Activated gamma-delta T cell treated with anti-CD3 and anti-CD28 coated beads, Interleukin-2, amount 50 U/mL, for 16 hours (primary cell): Measurements from ENCODE around the gene RNH1.
"Not testable (repeated sequence)": the region's sequence is repeated elsewhere in the genome, so short reads cannot be mapped to it uniquely, and the experiment has no call there.

Source experiments
- DNase-seq: peaks from one replicate; pipeline ENCODE4 v3.0.0-alpha.2; 2020; ENCODE audit warnings: low read depth

The RNH1 gene

DNA sequence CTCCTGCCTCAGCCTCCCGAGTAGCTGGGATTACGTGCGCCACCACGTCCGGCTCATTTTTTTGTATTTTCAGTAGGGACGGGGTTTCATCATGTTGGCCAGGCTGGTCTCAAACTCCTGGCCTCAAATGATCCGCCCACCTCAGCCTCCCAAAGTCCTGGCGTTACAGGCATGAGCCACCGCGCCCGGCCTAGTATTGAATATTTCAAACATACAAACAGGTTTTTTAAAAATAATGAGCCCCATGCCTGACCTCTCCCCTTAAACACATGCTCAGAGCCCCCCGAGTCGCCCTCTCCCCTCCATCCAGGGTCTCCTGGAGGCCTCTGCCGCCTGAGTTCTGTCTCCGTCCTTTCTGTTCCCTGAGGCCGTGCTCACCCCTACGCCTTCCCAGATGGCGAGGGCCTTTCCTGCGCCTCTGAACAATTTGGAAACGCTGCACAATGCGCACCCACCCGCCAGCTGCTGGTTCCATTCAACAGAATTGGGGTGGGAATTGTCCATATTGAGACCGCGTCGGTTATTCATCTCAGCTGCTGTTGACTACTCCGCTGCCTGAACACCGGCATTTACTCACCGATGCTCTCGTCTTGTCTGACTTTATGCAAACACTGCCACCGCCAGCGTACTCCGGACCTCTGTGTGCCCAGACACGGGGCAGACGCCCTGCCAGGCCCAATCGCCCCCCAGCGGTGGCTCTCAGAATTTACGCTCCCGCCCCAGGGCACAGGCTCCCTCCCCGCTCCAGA, 13.6 kb upstream of the RNH1 start:
- DNase-seq, result no peak

DNA sequence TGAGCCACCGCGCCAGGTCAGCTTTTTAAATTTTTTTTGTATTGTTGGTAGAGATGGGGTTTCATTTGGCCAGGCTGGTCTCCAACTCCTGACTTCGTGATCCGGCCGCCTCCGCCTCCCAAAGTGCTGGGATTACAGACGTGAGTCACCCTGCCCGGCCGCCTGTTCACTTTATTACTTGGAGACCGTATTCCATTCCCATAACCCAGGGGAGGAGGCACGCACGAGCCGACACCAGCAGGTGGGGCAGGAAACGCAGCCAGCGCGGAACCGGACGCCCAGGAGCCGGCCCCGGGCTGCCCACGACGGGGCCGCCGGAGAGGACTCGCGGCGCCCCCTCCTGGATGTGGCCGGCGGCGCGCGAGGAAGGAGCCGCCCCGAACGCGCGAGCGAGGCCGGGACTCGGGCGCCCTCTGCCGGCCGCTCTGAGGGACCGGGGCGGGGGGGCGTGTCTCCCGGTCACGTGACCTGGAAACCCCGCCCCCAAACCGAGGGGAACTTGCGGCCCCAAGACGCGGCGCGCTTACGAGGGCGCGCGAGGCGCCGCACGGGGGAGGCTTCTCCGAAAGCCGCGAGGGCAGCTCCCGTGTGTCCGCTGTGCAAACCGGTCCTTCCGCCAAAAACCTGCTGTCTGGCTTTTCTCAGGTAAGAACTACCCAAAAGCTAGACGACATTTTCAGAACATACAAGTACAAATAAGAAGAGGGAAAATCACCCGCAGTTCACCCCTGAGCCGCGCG, 11.6 kb upstream of the RNH1 start:
- DNase-seq, result peak; percentile 85

DNA sequence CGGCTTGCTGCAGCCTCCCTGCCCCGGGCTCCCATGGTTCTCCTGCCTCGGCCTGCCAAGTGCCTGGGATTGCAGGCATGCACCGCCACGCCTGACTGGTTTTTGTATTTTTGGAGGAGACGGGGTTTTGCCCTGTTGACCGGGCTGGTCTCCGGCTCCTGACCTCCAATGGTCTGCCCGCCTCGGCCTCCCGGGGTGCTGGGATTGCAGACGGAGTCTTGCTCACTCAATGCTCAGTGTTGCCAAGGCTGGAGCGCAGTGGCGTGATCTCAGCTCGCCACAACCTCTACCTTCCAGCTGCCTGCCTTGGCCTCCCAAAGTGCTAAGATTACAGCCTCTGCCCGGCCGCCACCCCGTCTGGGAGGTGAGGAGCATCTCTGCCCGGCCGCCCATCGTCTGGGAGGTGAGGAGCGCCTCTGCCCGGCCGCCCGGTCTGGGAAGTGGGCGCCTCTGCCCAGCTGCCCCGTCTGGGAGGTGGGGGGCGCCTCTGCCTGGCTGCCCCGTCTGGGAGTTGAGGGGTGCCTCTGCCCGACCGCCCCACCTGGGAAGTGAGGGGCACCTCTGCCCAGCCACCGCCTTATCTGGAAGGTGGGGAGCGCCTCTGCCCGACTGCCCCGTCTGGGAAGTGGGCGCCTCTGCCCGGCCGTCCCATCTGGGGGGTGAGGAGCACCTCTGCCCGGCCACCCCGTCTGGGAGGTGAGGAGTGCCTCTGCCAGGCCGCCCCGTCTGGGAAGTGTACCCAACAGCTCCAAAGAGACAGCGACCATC, 10.1 kb upstream of the RNH1 start:
- not testable (repeated sequence) for DNase-seq

DNA sequence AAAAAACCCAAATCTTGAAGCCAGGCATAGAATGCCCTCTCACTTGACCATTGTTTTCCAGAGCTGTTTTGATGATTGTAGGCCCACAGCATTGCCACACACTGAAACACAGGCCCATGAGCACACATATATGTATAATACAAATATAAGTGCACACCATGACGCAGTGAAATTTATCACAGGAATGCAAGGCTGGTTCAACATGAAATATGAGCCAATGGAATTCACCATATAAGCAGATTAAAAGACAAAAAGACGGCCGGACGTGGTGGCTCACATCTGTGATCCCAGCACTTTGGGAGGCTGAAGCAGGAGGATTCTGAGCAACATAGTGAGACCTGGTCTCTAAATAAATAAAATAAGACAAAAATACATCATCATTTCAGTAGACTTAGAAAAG, 9.4 kb upstream of the RNH1 start:
- DNase-seq, result no peak

DNA sequence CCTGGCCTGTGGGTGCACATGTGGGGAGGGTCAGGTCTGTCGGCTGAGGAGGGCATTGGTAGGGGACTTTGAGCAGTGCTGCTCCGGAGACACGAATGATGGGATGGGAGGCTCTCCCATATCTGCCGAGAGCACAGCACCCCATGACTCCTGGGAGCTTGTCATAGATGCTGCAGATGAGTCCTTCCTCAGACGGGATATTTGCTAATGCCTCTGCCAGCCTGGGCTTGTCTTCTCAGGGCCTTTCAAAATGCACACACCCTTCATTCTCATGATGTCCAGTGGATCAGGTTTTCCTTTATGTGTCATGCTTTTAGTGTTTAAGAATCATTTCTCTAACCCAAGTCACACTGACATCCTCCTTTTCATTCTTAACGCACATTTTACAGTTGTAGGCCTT, 8.1 kb upstream of the RNH1 start:
- no peak for DNase-seq

DNA sequence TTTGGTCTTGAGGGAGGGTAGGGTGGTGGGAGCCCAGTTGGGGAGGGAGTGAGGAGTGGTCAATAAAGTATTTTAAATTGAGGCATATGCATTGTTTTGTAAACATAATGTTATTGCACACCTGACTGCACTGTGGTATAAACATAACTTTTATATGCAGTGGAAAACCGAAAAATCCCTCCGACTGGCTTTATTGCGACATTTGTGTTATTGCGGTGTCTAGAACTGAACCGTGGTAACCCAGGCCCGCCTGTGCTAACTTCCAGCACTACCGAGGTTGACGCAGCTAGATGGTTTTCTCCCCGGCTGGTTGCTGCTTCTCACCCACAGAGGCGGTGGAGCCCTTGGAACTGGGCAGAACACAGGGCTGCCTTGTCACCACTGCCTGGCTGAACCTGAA, 7.6 kb upstream of the RNH1 start:
- no peak for DNase-seq

DNA sequence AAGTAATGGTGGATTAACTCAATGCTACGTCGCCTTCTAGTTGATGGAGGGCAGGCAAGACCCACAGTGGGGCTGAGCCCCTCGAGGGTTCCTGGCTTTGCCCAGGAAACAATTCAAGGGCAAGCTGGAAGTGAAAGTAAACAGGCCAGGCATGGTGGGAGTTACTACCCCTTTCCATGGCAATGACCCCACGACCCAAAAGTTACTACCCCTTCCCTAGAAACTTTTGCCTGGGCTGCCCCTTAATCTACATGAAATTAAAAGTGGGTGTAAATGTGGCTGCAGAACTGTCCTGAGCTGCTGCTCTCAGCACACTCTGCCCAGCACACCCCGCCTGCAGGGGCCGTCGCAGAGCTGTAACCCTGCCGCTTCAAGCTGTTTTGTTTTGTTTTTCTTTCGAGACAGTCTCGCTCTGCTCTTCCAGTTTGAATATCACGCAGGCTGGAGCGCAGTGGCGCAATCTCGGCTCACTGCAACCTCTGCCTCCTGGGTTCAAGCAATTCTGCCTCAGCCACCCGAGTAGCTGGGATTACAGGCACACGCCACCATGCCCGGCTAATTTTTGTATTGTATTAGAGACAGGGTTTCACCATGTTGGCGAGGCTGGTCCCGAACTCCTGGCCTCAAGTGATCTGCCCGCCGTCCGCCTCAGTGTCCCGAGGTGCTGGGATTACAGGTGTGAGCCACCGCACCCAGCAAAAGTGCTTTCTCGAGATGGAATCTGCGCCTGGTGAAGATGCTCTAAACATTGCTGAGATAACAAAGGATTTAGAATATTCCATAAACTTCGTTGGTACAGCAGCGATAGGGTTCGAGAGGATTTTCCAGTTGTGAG, 5.9 kb upstream of the RNH1 start:
- no peak for DNase-seq

DNA sequence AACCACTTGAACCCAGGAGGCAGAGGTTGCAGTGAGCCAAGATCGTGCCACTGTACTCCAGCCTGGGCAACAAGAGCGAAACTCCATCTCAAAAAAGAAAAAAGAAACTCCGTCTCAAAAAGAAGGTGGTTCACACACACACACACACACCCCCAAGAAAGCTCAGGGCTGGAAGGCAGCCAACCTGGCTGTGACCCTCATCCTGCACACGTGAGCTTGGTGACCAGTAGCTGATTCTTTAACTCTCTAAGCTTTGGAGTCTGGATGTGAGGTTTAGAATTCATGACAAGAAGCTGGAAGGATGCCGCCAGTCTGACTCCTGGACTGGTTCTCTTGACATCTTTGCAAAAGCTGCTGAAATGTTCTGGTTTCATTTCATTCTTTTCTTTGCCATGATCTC, 1.9 kb upstream of the RNH1 start:
- DNase-seq, result no peak

DNA sequence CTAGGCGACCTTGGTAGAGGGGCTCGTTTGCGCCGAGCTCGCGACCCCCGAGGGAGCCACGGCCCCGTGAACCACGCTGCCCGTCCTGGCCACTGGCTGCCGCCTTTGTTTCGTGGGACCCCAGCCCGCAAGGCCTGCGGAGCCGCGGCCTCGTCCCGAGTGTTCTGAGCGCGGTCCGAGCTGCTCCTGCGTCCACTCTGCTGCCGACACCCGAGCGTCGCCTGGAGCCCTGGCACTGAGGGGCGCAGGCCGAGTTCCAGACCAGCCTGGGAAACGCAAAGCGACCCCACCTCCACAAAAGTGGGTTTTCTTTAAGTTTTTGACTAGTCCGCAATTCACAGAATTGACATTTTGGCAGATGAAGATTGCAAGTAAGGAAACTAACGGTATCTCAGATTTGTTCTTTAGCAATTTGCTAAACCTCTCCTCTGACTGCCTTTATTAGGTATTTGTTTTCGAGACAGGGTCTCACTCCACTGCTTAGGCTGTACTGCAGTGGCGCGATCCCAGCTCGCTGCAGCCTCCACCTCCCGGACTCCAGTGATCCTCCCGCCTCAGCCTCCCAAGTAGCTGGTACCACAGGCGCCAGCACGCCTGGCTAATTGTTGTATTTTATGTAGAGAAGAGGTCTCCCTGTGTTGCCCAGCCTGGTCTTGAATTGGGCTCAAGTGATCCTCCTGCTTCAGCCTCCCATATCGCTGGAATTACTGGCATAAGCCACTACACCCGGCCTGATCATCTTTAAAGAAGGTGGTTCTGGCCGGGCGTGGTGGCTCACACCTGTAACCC, 879 bp upstream of the RNH1 start:
- no peak for DNase-seq

DNA sequence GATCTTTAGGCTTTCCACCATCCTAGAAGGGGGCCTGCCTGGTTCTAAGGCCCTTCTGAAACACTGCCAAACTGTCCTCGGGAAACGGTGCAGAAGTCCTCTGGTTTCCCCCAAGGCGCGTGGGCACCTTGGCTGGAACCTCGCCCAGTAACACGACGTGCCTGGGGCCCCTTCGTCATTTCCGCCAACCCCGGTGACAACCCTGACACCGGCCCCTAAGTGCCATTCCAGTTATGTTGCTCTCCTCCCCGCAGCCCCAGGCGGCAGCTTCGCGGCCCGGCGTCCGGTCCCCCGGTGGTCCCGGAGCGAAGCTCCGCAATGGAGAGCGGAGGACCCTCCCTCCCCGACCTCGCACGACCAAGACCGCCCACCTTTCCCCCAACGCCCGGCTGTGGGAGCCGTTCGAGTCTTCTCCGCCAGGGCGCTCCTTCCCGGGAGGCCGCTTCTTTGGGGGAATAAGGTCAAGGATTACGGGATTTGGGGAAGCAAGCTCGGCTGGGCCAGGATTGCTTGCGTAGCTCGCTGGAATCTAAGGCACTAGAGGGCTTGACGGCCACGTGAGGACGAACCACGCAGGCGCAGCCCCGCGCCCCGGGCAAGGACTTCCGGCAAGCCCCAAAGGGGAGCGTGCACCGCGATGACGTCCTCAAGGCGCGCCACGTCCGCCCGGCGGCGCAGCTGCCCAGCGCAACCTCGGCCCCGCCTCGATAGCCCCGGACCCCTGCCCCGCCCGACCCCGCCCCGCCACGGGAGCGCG, 626 bp downstream of the RNH1 start:
- DNase-seq, result peak; percentile 95

DNA sequence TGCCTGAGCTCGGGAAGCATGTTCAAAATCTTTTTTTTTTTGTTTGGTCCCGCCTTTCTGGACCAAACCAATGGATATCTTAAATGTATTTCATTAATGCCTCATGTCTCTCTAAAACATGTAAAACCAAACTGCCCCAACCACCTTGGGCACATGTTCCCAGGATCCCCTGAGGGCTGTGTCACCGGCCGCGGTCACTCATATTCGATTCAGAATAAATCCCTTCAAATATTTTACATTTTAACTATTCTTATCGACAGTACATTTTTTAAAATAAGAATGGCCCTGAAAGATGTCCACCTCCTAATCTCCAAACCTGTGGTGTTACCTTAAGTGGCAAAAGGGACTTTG, 2.1 kb downstream of the RNH1 start:
- no peak for DNase-seq

DNA sequence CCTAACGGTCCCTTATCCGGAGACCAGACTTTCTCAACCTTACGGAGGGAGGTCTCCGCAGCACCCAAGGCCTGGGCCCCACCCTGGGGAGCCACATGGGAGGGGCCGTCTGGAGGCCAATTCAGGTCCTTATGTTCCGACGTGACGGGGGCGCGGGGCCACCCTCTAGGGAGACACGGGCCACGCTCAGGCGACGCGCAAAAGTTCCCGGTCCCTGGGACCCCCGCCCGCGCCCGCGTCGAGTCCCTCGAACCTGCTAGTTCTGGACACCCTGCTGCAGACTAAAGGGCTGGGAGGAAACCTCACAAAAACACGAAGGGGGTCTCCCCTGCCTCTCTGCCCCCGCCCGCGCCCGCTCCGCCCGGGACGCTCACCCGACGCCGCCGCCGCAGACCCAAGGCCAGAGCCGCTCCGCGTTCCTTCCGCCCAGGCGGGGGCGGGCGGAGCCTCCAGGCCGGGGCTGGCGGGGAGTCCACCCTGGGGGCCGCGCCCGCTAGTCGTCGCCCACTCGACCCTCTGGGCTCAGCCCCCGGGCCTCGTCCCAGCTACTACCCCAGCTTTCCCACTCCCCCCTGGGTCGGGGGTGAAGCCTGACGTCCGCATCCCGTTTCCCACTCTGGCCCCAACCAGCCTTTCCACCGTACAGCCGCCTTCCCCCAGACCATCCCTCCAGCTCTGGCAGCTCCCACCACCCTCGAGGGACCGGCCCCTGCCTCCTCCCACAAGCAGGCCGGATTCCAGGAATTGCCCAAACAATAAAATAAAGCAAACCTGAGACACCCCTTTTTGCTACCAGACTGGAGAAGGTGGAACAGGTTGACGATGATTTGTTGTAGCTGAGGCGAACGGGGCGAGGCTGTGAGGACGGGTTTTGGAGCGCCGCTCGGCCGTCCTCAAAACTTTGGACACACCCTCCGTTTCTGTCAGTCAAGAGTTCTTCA, 2.7 kb downstream of the RNH1 start:
- no peak for DNase-seq

DNA sequence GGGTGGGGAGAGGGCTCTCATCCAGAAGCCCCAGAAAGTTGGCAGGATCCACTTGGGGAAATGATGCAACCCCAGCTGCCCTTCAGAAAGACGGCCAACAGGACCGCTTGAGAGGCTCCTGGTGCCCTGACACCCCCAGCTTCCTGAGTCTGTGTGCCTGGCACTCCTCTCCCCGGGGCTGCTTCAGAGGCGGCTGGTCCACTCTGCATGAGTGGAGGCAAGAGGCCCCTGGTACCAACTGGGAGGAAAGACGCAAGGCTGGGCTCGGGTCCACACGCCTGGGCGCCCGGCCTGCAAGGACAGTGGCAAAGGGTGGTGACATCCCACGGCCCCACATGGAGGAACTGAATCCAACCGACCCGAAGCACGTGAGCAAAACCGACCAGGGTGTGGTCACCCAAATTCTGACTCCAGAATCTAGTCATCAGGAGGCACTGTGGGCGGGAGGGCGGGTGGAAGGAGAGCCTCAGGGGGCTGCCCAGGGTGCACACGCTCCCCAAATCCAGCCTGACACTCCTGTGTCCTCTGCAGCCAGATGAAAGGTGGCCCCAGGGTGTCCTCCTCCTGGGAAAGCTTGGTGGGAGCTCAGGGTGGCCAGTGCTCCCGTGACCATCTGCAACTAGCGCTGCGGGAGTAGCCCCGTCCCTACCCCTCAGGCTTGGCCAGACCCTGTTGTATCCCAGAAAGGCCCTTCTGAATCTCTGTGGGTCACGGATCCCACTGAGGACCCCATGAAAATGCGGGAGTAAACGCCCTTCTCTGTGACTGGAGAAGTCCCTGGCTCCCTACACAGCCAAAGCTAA, 3.7 kb downstream of the RNH1 start:
- no peak for DNase-seq

DNA sequence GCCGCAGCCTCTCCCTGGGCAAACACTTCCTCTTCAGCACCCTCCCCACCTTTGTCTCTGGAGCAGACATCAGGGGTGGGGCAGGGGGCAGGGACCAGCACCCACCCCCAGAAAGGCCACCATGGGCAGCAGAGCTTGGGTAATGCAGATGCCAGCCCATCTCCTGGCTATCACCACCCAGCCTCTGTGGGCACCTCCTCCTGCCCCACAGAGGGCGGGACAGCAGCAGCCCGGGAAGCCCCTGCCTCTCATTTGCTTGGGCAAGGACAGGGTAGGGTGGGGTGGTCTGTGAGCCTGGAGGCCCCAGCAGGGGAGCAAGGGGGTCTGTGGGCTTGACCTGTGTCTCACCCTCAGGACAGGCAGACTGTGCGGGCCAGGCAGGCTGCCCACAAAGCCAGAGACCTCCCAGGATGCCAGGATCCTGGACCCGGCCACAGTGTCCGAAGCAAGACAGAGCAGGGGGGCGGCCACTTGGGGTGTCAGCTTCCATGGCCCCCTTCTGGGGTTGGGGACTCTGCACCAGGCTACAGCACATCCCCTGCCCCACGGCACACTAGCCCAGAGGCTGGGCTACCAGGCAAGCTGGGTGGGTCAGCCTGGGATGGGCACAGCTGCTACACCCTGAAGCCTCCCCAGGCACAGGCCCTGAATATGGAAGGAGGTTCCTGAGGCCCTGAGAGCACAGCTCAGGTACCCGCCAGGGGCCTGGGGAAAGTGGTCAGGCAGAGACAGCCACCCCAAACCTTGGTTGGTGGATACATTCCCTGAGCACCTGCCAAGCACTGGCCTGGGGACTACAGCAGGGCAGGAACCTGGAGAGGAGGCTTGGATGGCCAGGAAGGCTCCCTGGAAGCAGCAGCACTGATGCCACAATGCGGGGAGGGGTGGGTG, 4.5 kb downstream of the RNH1 start:
- DNase-seq, result no peak

DNA sequence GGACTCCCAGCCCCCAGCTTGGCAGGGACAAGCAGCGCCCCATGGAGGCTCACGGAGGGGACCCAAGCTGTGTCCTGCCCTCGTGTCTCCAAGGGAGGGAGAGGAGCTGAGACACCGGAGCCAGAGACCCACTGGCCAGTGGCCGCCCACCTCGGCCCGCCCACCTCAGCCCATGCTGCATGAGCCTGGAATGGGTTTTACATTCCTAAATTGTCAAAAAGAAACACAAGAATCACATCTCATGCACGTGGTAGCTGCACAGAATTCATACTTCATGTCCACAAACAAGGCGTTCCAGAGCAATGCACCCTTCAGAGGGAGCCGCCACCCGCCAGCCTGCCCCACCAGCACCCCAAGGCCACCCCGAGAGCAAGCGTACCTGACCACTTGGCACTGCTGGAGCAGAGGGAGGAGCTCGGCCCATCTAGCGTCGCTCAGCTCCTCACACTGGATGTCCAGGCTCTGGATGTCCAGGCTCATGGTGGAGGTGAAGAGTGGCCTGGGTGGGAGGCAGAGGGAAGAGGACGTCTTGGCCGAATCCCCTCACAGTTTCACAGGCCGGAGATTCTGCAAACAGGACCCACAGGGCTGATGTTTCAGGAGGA, 5.3 kb downstream of the RNH1 start:
- no peak for DNase-seq

DNA sequence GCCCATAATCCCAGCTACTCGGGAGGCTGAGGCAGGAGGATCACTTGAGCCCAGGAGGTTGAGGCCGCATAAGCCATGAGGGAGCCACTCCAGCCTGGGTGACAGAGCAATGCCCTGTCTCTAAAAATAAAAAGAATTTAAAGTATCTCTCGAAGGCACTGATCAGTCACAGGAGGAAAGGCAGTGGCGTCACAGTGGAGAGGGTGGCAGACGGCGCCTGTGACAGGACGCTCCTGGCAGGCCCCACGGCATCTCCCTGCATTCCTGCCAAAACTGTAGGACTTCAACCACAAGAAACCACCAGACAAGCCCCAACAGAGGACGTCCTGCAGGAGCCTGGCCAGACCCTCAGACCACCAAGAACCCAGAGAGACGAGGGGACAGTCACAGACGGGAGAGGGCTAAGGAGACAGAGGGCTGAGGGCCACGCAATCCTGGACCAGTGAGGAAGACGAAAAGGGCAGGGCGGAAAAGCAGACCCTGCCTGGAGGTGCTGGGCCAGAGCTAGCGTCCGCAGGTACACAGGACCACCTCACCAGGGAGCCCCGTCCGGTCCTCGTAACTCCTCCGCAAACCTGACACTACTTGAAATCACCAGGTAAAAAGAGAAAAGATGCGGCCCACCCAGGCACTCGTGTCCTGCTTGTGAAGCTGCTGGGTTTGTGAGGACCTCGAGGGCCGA, 5.9 kb downstream of the RNH1 start:
- no peak for DNase-seq
